HG02884 (cell line): ENCODE data around the gene TANC1.
"Not testable (repeated sequence)": the region's sequence is repeated elsewhere in the genome, so short reads cannot be mapped to it uniquely, and the experiment has no call there.

Experiments
- ATAC-seq: cut with Tn5 transposase; IDR thresholded peaks from one replicate; pipeline ENCODE4 v1.9.1; 2021; ENCODE audit warnings: mild to moderate bottlenecking, moderate library complexity; ENCODE audit not compliant: unreplicated experiment

TANC1 gene

DNA sequence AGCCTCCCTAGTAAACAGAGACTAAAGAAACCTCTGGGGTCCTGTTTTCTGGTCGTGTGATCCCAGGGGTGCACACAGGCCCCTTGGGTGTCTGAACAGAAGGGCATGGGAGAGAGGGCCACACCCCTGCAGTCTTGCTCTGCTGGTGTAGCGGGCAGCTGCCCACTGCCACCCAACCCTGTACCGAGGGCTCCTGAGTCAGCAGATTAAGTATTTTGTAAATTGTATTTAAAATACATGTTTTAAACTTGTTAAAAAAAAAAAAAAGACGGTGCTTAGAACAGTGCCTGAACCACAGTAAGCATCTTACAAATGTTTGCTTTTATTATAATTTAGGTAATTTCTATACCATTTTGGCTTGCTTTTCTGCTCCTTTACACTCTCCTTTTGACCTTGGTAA is 113.7 kb downstream of the TANC1 start:
- ATAC-seq: no peak

DNA sequence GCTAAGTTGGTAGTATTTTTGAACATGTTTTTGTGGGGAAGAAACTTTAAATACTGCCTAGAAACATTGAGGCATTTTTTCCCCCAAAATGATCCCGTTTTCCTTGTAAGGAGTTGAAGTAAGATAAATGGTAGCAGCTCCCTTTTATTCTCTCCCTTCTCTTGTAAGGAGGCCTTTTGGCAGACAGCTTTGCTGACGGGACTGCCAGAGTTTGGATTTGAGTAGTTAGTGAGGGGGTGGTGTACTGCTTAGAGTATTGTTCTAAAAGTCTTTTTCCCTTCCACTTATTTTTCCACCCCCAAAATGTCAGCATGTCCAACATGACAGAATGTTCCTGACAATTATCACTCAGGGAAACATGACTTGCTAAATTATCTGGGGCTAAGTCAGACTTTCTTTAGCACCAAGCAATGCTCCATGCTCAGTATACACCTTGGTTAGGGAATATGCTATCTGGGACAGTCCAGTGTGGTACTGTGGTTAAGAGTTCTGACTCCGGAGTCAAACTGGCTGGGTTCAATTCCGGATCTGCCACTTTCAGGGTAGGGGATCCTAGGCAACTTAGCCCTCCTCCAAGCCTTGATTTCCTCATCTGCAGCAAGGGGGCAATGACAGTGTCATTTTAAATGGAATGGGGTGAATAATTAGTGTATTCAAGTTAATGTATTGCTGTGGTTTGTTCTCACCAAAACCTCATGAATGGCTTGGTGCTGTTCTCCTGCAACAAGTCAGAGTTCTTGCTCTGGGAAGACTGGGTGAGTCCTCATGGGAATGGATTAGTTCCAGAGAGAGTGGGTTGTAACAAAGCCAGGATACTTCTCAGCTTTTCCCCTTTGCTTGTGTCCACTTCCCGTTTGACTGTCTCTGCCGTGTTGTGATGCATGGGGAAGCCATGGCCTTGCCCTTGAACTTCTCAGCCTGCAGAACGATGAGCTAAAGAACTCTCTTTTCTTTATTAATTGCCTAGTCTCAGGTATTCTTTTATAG is 116.2 kb downstream of the TANC1 start:
- no peak for ATAC-seq

DNA sequence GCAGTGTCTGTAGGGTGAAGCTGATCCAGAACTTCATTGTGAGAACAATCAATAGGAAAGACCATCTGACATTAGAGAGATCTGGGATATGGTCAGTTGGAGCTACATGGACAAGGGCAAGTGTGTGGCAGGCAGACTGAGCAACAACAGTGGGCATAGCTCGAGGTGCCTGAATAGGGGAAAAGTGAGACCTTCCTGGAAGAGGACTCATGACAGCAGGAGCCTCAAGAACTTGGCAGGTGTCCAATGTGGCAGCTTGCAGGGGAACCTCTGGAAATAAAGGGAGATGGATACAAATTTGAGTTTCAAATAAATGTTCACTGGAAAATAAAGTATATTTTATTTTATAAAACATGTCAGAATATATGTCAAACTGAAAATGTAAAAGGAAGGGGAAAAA is 117.9 kb downstream of the TANC1 start:
- ATAC-seq: no peak

DNA sequence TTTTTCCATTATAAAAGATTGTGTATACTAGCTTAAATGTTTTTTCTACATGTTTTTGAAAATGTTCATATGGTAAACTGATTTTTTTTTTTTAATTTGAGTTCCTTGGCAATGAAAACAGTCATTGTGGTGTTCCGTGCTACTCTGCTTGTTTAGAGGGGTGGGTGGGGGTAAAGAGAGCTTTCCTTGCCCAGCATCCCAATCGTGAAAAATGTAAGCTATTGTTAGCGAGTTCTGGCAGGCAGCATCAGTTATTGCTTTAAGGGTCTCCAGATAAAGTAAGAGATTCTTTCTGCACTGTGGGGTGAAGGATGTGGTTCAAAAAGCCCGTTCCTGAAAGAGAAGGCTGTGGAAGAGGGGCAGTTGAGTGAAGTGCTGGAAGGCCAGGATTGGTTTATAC is 118.4 kb downstream of the TANC1 start:
- ATAC-seq: no peak

DNA sequence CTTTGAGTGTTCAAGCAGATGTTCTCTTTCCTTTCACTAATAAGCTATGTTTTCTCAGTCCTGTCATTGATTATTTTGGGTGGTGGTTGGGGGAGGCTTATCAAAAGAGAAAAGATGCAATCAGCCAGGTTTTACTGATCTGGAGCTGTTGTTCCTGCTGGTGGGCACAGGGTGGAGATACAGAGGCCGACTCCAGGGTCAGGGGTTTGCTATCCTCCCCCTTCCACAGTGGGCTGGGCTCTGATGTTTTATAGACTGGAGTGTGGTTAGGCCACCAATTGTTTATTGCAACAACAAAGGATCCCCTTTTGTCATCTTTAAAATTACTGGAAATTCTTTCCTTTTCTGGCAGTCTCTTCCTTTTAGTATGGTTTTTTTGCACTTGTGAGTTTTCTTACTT is 120.5 kb downstream of the TANC1 start:
- no peak for ATAC-seq

DNA sequence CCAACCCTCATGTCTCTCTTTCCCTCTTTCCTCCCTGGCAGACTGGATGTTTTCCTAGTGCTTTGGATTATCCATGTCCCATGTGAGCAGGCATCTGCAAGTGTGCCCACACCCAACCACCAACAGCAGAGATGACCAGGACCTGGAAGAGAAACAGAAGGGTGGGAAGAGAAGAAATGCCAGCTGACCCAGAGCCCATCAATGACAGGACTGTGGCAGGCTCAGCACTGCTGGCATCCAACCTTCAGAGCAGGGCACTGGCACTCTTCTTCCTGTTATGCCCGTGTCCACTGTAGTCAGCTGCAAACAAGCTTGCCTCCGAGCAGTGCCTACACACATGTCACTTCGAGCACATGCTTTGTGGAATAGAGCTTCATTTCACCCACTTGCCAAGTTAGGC is 121.1 kb downstream of the TANC1 start:
- ATAC-seq: no peak

DNA sequence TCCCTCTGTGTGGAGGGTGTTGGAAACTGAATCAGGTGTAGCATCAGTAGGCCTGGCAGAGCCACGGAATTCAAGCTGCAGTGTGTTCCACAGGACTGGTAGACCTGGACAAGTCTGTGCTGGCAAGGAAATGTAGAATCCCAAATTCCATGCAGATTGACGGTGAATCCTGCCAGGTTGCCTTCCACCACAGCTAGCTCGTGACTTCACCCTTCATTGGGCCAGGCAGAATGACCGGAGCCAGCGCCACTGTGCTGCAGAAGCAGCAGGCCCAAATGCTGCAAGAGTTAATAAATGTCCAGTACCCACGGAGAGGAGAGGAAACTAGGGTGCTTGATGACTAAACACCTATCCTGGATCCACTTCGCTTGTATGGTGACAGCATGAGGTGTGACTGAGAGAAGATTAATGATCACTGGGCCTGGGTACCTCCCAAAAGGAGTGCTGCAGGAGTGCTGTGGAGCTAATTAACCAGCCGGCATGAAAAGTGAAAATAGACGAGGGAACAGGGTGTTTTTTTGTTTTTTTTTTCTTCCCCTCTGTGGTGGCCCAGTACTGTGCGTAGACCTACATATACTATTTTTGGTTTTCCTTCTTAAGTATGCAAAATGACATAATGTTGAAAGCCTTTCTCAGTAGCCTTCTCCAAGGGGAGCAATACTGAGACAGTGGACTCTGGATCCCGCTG is 122.2 kb downstream of the TANC1 start:
- peak; percentile 77 for ATAC-seq

DNA sequence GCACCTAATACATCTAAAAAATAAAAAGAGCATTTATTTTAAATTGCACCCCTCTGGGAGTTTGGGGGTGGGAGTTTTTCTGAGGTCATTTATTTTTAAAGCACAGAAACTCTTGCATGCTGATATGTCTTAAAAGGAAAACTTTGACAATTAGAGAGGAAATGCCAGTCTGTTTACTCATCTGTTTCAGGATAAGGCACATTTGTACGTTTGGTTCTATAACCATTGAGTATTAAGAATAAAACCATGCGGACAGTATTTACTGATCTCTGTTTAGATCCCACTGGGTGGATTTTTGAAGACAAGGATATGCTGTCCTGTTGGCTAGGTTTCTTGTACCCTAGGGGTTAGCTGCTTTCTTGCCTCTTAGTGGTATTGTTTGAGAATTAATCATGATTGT is 122.9 kb downstream of the TANC1 start:
- ATAC-seq: no peak

DNA sequence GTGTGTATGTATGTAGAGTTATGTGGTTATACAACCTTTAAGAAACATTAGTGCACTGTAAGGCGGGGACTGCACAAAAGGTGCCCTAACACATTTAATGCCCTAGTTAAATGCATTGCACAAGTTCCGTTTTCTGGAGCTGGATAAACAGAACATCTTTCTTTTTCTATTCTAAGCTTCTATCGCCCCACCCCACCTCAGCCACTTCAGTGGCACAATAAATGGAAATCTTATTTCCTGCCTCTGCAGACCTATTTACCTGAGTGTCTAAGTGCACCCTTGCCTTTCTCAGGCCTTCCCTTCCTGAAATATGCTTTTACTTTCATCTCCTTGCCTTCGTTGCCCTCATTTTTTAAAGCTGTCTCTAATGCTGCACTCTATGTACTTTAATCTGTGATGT is 123.5 kb downstream of the TANC1 start:
- ATAC-seq: no peak

DNA sequence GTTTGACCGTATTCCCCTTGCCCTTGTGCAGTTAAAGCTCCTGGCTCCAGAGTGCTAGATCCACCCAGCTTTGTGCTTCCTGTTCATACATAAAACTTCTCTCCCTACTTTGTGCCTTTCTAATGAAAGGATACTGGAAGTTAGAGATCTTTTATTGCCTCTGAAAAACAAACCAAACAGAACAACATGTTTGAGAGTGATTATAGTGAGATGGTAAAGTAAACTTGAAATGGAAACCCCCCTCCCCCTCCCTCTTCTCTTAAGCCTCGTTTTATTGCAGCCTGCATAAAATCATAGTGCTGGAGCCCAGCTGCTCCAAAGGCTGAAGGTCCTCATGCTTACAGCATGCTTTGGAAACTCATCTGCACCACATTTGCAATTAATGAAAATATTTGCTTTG is 125.1 kb downstream of the TANC1 start:
- ATAC-seq: no peak

DNA sequence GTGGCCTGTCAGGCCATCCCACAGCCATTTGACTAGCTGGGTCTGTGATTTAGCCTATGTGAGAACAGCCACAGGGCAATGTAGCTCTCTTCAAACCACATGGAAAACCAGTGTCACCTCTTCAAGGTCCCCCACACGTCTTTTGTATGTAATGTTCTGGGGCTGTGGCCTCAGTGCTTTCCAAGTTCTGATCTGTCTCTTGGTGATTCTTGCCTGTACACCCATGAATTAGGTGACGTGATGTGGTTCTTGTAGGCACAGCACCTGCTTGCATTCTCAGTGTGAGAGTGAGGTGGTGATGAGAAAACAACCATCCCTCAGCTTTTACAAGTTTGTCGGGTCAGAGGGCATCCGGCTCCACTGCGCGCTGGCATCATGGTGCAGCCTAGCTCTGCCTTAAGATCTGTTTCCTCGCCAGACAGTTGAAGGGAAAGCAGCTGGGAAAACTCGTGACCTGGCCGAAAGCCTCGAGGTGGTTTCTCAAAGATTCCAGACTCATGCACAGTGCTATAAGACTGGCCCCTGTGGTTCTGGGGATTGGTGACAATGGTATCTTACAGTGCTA is 125.8 kb downstream of the TANC1 start:
- ATAC-seq: no peak

DNA sequence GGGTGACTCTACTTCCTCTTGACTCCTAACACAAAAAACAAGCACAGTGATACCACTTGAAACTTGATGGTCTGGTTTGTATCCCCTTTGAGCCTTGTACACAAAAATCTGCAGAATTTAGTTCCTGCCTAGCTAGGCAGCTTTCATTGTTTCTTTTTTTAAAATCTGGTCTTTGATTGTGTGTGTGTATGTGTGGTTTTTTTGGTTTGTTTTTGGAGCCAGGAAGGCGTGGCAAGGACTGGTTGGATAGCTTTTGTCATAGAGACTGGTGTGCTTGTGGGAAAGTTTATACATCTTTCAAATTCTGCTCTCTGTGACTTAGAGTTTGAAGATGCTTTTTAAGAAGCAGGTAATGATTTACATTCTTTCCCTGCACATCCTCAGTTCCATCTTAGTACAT is 127.4 kb downstream of the TANC1 start:
- no peak for ATAC-seq

DNA sequence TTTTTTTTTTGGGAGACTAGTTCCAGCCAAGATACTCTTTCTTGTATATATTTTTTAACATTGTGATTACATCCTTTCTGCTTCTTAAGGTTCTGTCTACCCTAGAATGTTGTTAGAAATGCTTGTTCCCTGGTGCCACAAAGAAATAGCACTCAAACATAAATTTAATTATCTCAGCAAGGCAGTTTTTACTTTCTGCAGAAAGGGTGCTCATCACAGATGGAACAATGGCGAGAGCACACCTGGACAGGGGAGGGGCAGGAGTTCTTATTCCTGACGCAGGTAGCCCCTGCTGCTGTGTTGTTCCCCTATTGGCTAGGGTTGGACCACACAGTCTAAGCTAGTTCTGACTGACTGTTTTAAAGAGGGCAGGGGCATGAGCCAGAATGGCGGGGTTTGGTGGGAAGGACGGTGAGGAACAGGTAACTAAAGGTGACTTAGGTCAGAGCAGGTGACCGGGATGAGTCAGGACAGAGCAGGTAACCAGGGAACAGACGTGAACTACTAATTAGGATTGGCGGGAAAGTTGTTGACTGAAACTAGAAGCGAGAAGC is 127.9 kb downstream of the TANC1 start:
- ATAC-seq: not testable (repeated sequence)

DNA sequence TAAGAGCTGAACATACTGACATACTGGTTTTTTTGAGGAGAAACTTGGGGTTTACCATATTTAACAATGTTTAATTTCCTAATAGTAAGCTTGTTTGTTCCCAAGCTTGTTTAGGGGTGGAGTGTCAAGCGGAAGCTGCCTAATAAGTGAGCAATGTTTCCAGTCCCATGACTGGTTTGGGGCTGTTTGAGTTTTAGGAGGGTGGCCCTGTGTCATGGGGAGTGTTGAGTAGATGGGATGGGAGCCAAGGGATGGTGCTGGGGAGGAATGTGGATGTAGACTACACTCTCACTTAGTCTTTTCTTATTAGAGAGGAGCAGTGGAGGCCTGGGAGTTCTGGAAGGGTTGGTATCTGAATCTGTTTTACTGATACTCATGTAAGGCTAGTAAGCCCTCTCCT is 128.5 kb downstream of the TANC1 start:
- no peak for ATAC-seq

DNA sequence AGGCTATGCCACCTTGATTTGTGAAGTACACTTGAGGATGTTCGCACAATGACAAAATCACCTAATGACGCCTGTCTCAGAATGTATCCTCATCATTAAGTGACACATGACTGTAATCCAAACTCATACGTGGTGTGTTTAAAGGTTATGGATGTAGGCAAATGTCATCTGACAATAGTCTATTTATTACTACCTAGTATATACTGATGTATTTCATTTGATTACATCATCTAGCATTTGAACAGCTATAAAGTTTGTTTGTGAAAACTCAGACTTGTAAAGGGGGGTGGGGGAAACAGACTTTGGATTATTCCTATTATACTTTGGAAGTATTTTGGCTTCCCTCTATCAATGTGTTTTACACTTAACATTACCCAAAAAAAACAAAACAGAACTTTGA is 129.9 kb downstream of the TANC1 start:
- ATAC-seq: no peak

DNA sequence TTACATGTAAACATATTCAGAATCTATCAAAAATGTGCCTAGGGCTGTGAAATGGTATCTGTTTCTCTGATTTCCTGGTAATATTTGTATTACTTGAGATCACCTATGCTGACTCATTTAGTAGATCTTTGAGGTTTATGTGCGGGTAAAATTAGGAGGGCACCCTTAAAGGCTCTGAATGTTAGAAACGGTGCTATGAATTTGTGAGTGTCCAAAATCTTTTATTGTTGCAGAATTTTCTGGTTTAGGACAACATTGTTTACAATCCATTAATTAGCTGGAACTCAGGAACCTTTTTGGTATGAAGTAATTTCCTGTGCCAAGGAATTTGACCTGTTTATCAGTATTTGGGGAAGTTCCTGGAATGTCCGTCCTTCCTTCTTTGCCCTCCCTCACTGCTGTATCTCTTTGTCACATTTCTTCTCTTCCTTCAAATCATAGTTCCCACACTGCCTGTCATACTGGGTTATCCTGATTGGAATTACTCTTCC is 130.5 kb downstream of the TANC1 start:
- ATAC-seq: no peak

DNA sequence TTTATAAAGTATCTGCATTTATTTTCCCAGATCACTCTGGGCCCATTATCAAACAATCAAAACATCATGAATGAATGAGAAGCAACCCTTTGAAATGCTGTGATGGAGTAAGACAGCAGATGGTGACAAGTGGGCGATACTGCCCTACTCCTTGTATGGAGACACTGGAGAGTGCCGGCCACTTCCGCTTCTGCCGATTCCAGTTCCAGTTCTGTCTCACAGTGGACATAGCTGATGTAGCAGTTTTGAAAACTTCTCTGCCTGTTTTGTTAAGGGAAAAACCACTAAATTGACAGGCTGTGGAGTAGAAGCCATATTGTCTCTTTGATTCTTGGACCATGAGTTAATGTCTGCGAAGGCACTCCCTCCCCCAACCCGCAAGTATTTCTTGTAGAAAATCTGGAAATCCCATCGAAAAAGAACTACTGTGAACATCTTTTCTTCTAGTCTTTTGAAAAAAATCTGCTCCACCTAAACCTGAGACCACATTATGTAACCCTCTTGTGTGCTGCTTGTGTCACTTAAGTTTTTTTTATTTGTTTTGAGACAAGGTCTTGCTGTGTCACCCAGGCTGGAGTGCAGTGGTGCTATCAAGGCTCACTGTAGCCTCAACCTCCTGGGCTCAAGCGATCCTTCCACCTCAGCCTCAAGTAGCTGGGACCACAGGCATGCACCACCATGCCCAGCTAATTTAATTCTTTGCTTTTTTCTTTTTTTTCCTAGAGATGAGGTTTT is 133.5 kb downstream of the TANC1 start:
- ATAC-seq: no peak

DNA sequence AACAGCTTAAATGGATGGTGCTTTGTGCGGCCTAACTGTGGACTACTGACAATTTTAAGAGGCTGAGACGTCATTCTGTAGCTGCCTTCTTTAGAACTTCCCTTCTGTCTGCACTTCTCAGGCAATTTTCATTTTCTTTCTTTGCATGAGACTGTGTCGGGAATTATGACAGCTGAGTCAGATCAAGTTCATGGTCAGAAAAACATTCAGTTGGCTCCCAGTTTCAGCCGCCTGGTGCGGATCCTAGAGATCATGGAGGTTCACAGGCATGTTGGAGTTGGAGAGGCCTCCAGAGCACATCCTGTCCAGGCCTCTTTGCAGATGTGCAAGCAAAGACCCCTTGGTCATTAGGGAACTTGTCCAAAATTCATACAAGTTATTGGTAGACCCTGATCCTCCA is 135.0 kb downstream of the TANC1 start:
- no peak for ATAC-seq

DNA sequence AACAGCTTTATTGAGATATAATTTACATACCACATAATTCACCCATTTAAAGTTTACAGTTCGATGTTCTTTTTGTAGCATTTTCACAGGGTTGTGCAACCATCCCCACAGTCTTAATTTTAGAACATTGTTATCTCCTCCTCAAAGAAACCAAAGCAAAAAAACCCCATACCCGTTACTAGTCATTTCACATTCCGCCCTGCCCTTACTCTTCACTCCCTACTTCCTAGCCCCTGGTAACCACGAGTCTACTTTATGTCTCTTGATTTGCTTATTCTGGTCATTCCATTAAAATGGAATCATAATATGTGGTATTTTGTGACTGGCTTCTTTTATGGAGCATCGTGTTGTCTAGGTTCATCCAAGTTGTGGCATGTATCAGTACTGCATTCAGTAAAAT is 137.7 kb downstream of the TANC1 start:
- ATAC-seq: no peak

DNA sequence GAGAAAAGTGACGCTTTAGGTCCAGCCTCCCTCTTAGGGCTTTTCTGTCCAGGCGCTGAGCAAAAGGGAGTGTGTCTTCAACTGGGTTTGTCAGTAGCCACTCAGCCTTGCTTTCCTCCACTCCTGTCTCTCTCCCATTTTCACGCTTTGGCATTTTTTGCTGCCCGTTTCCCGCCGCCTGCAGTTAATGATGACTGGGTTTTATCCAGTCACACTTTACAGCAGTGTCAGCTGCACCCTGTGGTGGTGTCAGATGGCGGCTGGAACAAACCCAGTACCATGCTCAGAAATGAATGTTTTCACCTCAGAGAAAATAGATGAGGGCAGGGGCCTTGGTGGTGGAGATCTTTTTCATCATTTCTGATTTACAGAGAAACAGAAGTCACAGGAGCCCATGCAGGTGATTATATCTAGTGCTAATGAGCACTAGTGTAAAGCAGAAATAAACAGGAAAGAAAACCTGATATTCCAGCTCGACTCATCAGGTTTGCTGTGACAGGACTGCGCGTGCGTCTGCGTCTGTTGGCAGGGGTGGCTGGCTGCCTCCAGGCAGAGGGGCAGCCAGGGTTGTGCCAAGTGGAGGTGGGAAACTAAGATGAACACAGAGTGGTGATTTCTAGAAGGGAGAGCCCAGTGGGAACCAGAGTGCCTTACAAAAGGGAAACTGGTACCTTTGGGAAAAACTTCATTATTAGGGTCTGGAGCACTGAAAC is 139.9 kb downstream of the TANC1 start:
- no peak for ATAC-seq
